Iris pigment epithelial cell (primary cell): Measurements from ENCODE around the gene CA12.

Experiments used
- DNase-seq: peaks from one replicate; pipeline ENCODE4 v3.0.0-alpha.2; 2011; ENCODE audit warnings: low read depth

CA12 gene

GRCh38 chr15:63374686-63375520, 6.7 kb downstream of the CA12 start:
- DNase-seq, result peak; percentile 81

- no peak for DNase-seq
These were observed 7.6 kb downstream of the CA12 start for GRCh38 chr15:63373866-63374548.

DNA sequence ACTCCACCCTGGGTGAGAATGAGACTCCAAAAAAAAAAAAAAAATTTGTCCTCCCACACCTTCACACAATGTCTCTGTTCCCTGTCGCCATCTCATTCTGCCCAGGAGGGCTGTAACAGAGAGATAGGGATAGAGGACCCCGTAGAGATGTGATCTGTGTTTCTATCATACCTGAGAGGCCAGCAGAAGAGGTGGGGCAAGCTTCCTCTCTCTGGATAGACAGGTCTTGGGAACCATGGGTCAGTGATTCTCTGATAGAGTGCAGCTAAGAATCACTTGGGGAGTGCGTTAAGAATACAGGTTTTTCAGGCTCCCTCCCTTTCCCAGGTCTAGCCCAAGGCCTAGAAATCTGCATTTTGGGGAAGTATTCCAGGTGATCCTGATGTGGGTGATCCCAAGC, 8.3 kb downstream of the CA12 start:
- DNase-seq, result no peak

DNA sequence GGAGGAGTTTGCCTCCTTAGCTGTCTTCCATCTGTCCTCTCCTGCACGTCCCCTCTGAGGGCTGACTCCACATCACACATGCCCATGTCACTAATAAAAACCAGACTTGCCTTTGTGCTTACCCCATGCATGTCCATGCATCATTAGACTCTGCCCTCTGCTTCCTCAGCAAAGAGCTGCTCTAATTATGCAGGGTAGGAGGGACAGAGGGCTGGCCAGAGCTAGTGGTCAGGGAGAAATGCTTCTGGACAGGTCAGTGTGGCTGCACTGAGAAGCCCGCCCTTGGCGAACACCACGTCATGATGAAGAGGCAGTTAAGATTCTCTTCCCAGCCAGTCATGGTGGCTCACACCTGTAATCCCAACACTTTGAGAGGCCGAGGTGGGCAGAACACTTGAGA, 8.9 kb downstream of the CA12 start:
- no peak for DNase-seq

GRCh38 chr15:63372018-63372705, 9.5 kb downstream of the CA12 start:
- DNase-seq, result peak; percentile 94

DNA sequence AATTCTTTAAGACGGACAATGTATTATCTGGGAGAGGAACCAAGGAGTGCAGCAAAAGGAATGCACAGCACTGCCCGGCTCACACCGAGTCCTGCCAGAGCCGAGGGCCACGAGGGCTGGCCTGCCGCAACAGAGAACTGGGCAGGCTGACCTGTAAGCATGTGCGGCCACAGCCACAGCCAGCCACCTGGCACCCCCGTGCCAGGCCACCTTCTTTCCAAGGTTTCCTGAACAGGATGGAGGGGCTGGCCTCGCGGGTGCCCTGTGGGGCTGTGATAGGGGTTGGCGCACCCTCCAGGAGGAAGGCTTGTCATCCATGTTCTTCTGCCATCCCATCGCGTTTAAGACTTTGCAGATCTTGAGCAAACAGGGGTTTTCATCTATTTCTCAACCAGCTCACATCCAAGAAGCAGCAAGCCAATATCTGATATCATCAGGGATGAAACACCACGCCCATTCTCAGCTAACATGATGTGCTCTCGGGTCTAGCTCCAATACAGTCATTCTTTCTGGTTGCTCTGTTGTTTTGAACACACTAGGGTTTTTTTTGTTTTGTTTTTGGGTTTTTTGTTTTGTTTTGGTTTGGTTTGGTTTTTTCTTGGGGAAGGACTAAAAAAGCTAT, 10.2 kb downstream of the CA12 start:
- DNase-seq, result peak; percentile 91

DNA sequence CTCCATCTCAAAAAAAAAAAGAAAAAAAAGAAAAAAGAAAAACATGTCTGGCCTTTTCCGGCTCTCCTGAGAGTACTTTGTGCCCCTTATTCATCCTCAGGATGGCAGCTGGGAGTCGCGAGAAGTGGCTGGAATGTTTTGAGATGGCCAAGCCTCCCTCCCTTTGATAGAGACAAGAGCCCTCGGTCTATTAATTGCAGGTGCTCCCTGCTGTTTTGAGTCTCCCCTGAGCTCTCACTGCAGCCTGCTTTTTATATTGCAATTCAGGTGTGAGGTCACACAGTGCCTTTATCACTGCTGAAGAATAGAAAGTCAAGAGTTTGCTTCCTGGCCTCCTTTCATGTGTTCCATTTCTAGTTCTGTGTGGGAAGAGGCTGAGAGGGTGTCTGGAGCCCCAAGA, 10.9 kb downstream of the CA12 start:
- no peak for DNase-seq

DNA sequence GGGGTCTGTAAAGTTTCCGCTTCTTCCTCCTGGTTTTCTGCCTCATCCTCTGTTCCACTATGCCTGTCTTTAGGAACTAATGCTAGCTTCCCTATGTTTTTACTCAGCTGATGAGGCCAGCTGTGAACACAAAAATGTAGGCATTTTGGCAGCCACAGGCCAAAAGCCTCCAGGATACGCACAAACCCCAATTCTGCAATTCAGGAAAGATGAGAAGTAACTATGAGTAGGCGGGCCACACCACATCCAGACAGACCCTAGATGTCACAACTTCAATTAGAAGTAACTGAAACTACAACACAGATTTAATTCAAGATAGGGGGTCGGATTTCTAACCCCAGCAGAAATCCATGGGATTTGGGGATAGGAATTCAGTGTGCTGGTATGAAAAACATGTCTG, 11.9 kb downstream of the CA12 start:
- no peak for DNase-seq

DNA sequence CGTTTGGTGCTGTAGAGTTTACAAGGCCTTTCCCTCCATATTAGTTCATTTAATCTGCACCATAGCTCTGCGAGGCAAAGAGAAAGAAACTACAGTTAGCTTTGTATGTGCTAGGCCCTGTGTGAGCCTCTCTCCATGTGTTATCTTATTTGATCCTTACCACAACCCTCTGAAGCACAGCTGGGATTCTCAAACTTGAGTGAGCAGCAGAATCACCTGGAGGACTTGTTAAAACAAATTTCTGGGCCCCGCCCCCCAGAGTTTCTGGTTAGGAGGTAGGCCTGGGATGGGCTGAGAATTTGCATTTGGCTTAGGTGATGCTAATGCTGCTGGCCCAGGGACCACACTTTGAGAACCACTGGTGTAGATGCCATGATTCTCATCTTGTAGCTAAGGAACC, 12.3 kb downstream of the CA12 start:
- no peak for DNase-seq

DNA sequence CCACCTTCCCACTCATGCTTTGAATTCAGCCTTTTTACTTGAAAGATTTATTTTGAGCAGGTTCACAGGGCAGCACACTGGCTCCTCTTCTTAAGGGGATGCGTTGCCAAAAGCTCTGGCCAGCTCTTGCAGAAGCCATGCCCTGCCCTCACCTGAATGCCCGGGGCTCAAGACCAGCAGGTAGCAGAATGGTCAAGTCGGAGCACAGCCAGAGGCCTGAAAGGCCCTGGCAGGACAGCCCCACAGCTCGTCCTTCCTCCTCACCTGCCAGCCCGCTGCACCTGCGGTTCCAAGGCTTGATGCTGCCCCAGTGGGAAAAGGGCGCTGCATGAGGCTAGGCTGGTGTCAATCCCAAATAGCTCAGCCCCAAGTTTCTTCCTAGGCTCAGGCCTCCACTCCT, 13.1 kb downstream of the CA12 start:
- DNase-seq, result no peak

DNA sequence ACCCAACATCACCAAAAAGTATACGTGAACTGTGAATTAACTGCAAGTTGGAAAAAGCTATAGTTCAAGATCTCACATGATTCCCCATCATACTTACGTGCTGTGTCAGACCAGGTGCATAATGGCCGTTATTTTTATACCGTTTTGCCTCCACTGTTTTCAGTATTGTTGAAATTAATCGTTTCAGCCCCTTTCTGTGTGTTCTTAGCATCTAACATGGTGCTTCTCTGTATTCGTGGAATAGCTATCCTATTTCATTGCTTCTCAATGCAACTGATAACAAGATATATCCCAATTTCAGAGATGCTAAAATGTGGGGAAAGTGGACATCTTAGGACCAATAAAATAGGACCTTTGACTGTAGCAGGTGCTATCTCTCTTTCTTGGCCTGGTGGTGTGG, 13.7 kb downstream of the CA12 start:
- no peak for DNase-seq

DNA sequence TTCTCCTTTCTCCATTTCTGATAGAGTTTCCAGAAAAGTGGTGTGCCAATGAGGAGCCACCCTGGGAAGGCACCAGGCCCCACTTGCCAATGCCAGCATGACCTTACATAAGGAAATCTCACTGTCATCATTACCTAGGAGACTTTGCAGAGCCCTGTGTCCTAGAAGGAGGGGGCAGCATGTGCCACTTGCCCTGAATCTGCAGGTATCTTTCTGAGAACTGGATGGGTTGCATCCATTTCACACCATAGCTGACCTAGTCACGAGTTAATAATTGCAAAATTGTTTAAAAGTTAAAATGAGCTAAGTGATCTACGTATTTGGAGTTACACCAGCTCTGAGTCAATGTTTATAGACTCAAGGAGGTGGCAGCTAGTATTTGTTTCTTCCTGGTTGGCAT, 14.3 kb downstream of the CA12 start:
- no peak for DNase-seq

GRCh38 chr15:63366451-63366850, 15.2 kb downstream of the CA12 start:
- no peak for DNase-seq

- no peak for DNase-seq
These were observed 16.4 kb downstream of the CA12 start for GRCh38 chr15:63365273-63365680.

DNA sequence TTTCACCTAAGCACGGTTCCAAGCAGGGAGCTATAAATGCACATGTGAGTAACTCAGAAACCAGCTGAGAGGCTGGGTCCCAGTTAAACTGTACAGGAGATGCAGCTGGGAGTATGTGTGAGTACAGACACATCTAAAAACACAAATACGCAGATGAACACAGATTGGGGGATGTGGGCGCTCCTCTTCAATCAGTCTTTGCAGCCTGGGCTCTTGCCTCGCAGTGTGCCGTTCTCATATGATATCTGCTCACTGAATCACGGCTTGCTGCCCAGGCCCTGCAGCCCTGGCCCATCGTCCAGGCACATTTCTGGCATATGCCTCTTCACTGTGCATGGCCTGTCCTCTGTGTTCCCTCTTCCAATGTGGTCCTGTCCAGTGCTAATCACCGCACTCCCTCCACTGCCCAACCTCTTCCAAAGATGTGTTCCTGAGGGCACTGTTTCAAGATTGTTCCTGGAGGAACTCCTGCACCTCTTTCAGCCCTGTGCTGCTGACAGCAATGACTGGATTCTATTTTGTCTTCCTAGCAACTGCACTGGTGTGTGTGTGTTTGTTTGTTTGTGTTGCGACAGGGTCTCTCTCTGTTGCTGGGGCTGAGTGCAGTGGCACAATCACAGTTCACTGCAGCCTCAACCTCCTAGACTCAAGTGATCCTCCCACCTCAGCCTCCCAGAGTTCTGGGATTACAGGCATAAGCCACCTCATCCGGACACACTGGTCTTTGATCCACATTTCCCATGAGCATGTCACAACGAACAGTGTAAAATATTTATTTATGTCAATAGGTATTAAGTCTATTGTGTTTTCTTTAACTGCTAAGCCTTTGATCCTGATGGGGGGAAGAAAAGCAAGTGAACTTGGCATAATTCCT, 17.0 kb downstream of the CA12 start:
- no peak for DNase-seq

GRCh38 chr15:63363292-63363691, 18.4 kb downstream of the CA12 start:
- no peak for DNase-seq

- DNase-seq, result no peak
These were observed 18.8 kb downstream of the CA12 start for GRCh38 chr15:63362885-63363284.

- no peak for DNase-seq
These were observed 19.4 kb downstream of the CA12 start for GRCh38 chr15:63362196-63362595.

DNA sequence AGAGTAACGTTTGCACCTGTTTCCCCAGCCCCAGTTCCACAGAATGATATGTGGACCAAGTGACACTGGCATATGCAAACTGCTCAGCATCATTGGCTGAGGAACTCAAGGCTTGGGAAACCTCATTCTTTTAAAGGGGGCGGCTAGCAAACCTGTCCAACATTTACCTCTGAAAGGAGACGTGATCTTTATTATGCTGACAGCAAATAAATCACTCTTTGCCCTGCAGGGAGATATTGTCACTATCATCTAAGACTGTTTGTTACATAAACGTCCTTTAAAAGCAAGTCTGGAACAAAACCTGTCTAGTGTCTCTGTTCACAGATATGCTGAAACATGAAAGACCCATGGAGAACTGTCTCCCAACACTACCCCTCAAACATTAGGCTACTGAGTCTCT, 21.5 kb downstream of the CA12 start:
- no peak for DNase-seq

- no peak for DNase-seq
These were observed 23.2 kb downstream of the CA12 start for GRCh38 chr15:63358241-63359029.

- DNase-seq, result no peak
These were observed 23.9 kb downstream of the CA12 start for GRCh38 chr15:63357731-63358130.
